Suppressor macrophage treated with lipopolysaccharide for 4 hours (primary cell): ENCODE results near the gene AKNAD1.
"Not testable (repeated sequence)": the region's sequence is repeated elsewhere in the genome, so short reads cannot be mapped to it uniquely, and the experiment has no call there.

ENCODE experiments used
- DNase-seq: peaks from one replicate; pipeline ENCODE4 v3.0.0-alpha.2; 2020

AKNAD1 gene

GRCh38 chr1:108856994-108857393, at the start of gene AKNAD1:
TSS of gene AKNAD1 (minus strand) at chr1:108857094. CDS start at chr1:108852664, 4,430 bp downstream.
- no peak for DNase-seq

GRCh38 chr1:108901106-108901505, 44.2 kb upstream of the AKNAD1 start:
- DNase-seq, result no peak

DNA sequence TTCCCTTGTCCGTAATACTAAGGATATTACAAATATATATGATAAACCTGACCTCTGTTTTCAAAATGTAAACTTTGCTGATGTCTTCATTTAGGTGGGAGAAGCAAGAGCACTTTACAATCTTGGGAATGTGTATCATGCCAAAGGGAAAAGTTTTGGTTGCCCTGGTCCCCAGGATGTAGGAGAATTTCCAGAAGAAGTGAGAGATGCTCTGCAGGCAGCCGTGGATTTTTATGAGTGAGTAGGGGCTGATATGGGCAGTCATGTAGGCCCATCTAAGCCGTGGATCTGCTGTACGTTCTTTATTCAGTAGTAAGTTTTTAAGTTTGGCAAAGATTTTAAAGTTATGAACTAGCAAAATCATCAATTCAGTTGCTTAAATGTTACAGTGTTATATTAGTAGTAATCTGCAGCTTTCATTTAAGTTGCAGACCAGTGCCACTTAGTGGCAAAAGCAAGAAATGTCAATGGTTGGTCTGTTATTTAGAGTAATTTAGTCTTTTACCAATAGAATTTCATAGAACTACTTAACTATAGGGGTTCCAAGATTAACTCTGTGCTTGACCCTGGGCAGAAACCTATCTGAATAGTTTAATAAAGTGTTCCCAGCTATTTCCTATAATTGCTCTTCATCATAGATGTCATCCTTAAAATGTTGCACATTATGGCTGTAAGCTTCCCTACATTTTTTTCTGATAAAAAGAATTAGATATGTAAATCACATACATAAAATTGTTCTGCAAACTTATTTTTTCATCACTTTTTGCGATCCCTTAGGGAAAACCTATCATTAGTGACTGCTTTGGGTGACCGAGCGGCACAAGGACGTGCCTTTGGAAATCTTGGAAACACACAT, 41.2 kb upstream of the AKNAD1 start:
- DNase-seq, result peak; percentile 72

DNA sequence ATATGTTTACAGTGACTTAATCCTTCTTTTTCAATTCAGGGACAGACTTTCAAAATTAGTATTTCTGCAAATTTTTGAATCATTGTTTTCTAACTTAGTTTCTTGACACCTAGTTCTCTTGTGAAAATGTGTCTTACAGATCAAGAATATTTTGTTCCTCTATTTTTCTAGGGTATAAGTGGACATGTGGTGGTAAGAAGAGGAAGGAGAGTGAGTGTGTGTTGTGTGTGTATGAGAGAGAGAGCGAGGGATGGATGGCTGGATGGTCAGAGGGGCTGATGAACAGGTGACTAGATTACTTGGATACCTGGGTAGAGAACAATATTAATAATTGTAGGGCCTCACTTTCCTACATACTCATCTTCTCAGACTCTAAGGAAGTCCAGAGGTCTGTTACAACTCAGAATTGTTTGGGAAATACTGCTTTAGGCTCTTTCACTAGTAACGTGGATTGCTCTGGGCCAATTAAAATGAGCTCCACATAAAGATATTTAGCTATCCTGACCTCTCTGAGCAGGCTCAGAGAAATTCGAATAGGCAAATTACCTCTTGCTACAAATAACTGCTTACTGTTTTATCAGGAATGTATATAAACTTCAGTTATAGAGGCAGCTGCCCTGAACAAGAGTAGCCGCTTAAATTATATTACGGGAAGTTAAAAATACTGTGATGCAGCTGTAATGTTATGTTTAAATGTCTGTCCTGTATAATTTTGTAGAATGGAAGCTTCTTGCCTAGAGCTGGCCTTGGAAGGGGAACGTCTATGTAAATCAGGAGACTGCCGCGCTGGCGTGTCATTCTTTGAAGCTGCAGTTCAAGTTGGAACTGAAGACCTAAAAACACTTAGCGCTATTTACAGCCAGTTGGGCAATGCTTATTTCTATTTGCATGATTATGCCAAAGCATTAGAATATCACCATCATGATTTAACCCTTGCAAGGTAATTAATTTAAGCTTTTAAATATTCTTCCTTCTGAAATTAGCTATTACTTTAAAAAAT, 39.6 kb upstream of the AKNAD1 start:
- DNase-seq, result no peak

DNA sequence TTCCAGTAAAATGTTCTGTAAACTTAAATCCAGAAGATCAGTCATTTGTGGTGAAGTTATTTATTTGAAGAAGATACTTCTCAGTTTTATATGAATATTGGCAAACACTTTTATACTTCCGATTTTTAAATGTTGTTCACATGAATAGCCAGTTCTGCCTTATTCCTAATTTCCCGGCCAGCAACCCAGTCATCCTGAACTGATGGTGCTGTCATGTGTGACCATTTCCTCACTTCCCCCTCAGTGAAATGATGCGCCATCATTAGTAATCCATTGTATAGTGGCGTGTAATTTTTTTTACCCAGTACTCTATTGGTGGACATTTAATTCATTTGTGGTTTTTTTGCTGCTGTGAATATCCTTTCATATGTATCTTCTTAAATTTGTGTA, 36.2 kb upstream of the AKNAD1 start:
- peak; percentile 58 for DNase-seq

DNA sequence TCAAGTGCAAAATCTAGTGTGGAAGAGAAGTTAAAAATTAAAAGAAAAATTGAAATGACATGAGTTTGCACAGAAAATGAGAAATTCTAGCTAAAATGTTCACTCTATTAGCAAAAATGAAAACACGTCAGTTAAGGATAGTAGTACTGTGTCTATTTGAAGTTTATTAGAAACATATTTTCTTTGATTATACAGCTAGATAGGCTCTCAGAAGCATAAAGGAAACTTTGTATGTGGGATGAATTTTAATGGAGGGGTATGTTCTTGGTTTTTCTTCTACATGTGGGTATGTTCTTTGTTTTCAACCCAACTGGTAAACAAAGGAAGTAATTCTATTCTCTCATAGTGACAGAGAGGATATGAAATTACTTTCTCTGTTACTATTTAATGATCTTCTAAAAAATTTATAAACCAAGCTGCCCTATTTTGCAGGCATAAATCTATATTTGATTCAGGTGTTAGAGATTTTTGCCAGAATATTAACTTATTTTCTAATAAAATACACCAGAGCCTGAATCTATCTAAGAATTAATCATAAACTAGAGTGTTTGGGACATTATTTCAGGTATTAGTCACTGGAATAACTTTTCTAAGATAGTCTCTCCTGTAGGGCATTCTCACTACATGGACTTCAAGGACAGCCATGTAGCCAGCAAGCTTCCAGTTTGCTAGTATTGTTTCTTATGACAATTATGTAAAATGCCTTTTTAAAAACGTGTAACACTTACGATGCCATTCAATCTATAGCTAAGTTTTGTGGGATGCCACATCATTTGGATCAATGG, 35.7 kb upstream of the AKNAD1 start:
- DNase-seq, result no peak

GRCh38 chr1:108889706-108890384, 33.0 kb upstream of the AKNAD1 start:
- DNase-seq, result no peak

- DNase-seq, result not testable (repeated sequence)
Measured at GRCh38 chr1:108889006-108889645, 32.2 kb upstream of the AKNAD1 start.

GRCh38 chr1:108886292-108886691, 29.4 kb upstream of the AKNAD1 start:
- no peak for DNase-seq

- no peak for DNase-seq
Measured at GRCh38 chr1:108884968-108885367, 28.1 kb upstream of the AKNAD1 start.

GRCh38 chr1:108882837-108883236, 25.9 kb upstream of the AKNAD1 start:
- no peak for DNase-seq

GRCh38 chr1:108881369-108881768, 24.5 kb upstream of the AKNAD1 start:
- DNase-seq, result peak; percentile 34

- no peak for DNase-seq
Measured at GRCh38 chr1:108880850-108881249, 24.0 kb upstream of the AKNAD1 start.

GRCh38 chr1:108878678-108879077, 21.8 kb upstream of the AKNAD1 start:
- DNase-seq, result no peak

DNA sequence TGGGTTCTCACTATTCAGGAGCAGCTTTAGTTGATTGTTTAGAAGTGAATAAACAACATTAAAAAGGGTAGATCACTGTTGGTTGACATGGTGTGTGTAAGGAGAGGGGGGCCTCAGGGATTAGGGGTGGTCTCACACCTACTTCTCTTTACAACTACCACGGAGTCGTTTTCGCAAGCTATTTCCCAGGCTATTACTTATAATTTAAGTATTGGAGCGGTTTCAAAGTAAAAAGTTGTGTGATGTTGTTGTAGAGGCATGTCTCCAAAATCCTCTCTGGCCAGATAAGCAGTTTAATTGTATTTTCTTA, 21.2 kb upstream of the AKNAD1 start:
- DNase-seq, result no peak

- DNase-seq, result no peak
Measured at GRCh38 chr1:108877348-108878159, 20.7 kb upstream of the AKNAD1 start.

DNA sequence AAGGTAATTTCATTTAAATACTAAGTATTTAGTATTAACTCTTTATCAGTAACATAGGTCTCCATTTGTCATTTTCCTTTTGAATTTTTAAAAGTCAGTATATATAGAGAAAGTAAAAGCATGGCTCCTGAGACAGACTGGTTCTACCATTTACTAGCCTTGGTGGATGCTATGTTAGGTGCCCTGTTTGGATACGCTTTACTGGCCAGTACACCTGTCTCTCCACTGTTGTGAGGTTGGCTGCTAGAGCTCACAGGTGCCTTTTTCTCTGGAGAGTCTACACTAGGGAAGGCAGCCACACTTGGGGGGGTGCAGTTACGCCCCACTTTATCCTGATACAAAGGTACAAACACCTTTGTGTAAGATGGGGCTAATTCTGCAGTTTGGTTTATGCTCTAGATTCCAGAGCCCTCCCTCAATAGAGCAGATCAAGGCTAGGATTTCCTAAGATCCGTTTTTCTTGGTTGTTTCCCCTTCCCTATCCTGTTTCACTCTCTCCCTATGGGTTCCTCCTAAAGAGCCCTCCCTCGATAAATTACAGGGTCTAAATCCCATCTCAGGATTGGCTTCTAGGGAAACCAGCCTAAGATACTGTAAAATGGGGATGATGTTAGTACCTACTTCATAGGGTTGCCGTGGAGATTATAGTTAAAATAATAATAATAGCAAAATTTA, 14.3 kb upstream of the AKNAD1 start:
- no peak for DNase-seq

GRCh38 chr1:108865316-108865910, 8.5 kb upstream of the AKNAD1 start:
- DNase-seq, result no peak

DNA sequence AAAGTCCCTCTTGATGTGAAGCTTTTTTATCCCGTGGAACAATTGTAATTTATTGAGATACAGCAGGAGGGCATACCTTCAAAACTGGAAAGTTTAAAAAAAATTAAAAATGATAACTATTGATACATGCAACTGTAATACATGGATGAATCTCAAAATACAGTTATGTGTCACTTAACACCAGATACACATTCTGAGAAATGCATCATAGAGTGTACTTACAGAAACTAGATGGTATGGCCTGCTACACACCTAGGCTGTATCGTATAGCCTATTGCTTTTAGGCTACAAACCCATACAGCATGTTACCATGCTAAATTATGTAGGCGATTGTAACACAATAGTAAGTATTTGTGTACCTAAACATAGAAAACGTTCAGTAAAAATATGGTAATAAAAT, 7.1 kb upstream of the AKNAD1 start:
- DNase-seq, result no peak
